GM03348 (cell line): ENCODE data around the gene MTCH1.

Experiments used
- DNase-seq: peaks from one replicate; pipeline ENCODE4 v3.0.0; 2012; ENCODE audit warnings: low spot score

The MTCH1 gene

GRCh38 chr6:36970892-36971842 lies 14.8 kb downstream of the MTCH1 start:
- DNase-seq, result no peak

GRCh38 chr6:36969988-36970891 lies 15.8 kb downstream of the MTCH1 start:
- no peak for DNase-seq

- no peak for DNase-seq
Measured at GRCh38 chr6:36969240-36969691, 16.7 kb downstream of the MTCH1 start.

GRCh38 chr6:36968266-36968977 lies 17.6 kb downstream of the MTCH1 start:
- DNase-seq, result no peak

GRCh38 chr6:36967757-36968156 lies 18.2 kb downstream of the MTCH1 start:
- DNase-seq, result no peak

- DNase-seq, result no peak
Measured at GRCh38 chr6:36967301-36967700, 18.7 kb downstream of the MTCH1 start.

- no peak for DNase-seq
Measured at GRCh38 chr6:36964908-36965307, 21.1 kb downstream of the MTCH1 start.

GRCh38 chr6:36964349-36964748 lies 21.6 kb downstream of the MTCH1 start:
- no peak for DNase-seq

GRCh38 chr6:36963451-36964290 lies 22.3 kb downstream of the MTCH1 start:
- DNase-seq, result no peak

GRCh38 chr6:36962874-36963273 lies 23.1 kb downstream of the MTCH1 start:
- DNase-seq, result peak; percentile 62

- no peak for DNase-seq
Measured at GRCh38 chr6:36961441-36962435, 24.3 kb downstream of the MTCH1 start.

- no peak for DNase-seq
Measured at GRCh38 chr6:36959555-36960250, 26.3 kb downstream of the MTCH1 start.

- no peak for DNase-seq
Measured at GRCh38 chr6:36958775-36959554, 27.0 kb downstream of the MTCH1 start.

GRCh38 chr6:36957773-36958271 lies 28.2 kb downstream of the MTCH1 start:
- DNase-seq, result no peak

GRCh38 chr6:36956446-36956820 lies 29.6 kb downstream of the MTCH1 start:
- no peak for DNase-seq

- no peak for DNase-seq
Measured at GRCh38 chr6:36955671-36956445, 30.1 kb downstream of the MTCH1 start.

GRCh38 chr6:36955136-36955535 lies 30.9 kb downstream of the MTCH1 start:
- DNase-seq, result no peak
